Activated CD4-positive, CD25-positive, alpha-beta regulatory T cell (primary cell): ENCODE results near the gene CCSER1.
"Not testable (repeated sequence)": the region's sequence is repeated elsewhere in the genome, so short reads cannot be mapped to it uniquely, and the experiment has no call there.

Experiments used
- DNase-seq, 4 experiments: peaks; one replicate each; lab custom pipeline; 2025; lab: John Stamatoyannopoulos, UW

CCSER1 gene

GRCh38 chr4:90445380-90445779 is 318.2 kb downstream of the CCSER1 start:
- DNase-seq = no peak

- no peak for DNase-seq
Observed at GRCh38 chr4:90449626-90450025, 322.4 kb downstream of the CCSER1 start.

GRCh38 chr4:90456891-90457290 is 329.7 kb downstream of the CCSER1 start:
- no peak for DNase-seq

GRCh38 chr4:90457817-90458216 is 330.6 kb downstream of the CCSER1 start:
- no peak for DNase-seq

- DNase-seq = no peak
Observed at GRCh38 chr4:90458576-90458975, 331.4 kb downstream of the CCSER1 start.

GRCh38 chr4:90474484-90474883 is 347.3 kb downstream of the CCSER1 start:
- no peak for DNase-seq

GRCh38 chr4:90476019-90476418 is 348.8 kb downstream of the CCSER1 start:
- DNase-seq = no peak

- DNase-seq = no peak
Observed at GRCh38 chr4:90476586-90476985, 349.4 kb downstream of the CCSER1 start.

- not testable (repeated sequence) for DNase-seq
Observed at GRCh38 chr4:90484894-90485293, 357.7 kb downstream of the CCSER1 start.

- DNase-seq = no peak
Observed at GRCh38 chr4:90486346-90486745, 359.2 kb downstream of the CCSER1 start.

- DNase-seq = no peak
Observed at GRCh38 chr4:90495211-90495610, 368.0 kb downstream of the CCSER1 start.

GRCh38 chr4:90495936-90496335 is 368.7 kb downstream of the CCSER1 start:
- DNase-seq = no peak

- DNase-seq = no peak
Observed at GRCh38 chr4:90498175-90498574, 371.0 kb downstream of the CCSER1 start.

- no peak for DNase-seq
Observed at GRCh38 chr4:90503677-90504076, 376.5 kb downstream of the CCSER1 start.

- DNase-seq = no peak
Observed at GRCh38 chr4:90515191-90515590, 388.0 kb downstream of the CCSER1 start.

- no peak for DNase-seq
Observed at GRCh38 chr4:90528551-90528950, 401.4 kb downstream of the CCSER1 start.

- no peak for DNase-seq
Observed at GRCh38 chr4:90536408-90536807, 409.2 kb downstream of the CCSER1 start.

GRCh38 chr4:90537491-90537890 is 410.3 kb downstream of the CCSER1 start:
- no peak for DNase-seq

- DNase-seq = no peak
Observed at GRCh38 chr4:90540536-90540935, 413.3 kb downstream of the CCSER1 start.

GRCh38 chr4:90542216-90542615 is 415.0 kb downstream of the CCSER1 start:
- DNase-seq = no peak

- DNase-seq = no peak
Observed at GRCh38 chr4:90543419-90544170, 416.4 kb downstream of the CCSER1 start.

GRCh38 chr4:90544532-90545045 is 417.4 kb downstream of the CCSER1 start:
- no peak for DNase-seq

- DNase-seq = no peak
Observed at GRCh38 chr4:90545380-90545779, 418.2 kb downstream of the CCSER1 start.

- no peak for DNase-seq
Observed at GRCh38 chr4:90546114-90546513, 418.9 kb downstream of the CCSER1 start.
